Colonic mucosa (tissue), 4 donors: ENCODE results near the gene MIEF1. TPM values are rescaled to one million over a fixed set of nuclear protein-coding genes. Genes with fewer than 3 reads are reported as not detected.
"Not testable (repeated sequence)": the region's sequence is repeated elsewhere in the genome, so short reads cannot be mapped to it uniquely, and the experiment has no call there.

Source experiments
- DNase-seq: peaks from one replicate; pipeline ENCODE4 v3.0.0-alpha.2; 2020
- H3K27ac ChIP-seq: fragments of 200-600 bp; one replicate; pipeline ENCODE4 v1.8.0; 2021
- H3K27me3 ChIP-seq: fragments of 200-600 bp; one replicate; pipeline ENCODE4 v1.8.0; 2021
- H3K36me3 ChIP-seq: fragments of 200-600 bp; one replicate; pipeline ENCODE4 v1.8.0; 2021
- H3K4me1 ChIP-seq: fragments of 200-600 bp; one replicate; pipeline ENCODE4 v1.8.0; 2021; ENCODE audit warnings: mild to moderate bottlenecking
- H3K4me3 ChIP-seq: fragments of 200-600 bp; one replicate; pipeline ENCODE4 v1.8.0; 2021
- H3K9ac ChIP-seq, 2 donors: one replicate each; pipeline ENCODE4 v1.7.0; 2013; ENCODE audit warnings: control low read depth in 2 of 2, low read depth in 2 of 2, low read length in 2 of 2
- H3K9me3 ChIP-seq: fragments of 200-600 bp; one replicate; pipeline ENCODE4 v1.8.0; 2021
- intact Hi-C: fragments of 100-400 bp; cut with DNase I; formaldehyde crosslinking; loops from one replicate; pipeline ENCODE4 v1.14.1; 2022
- total RNA-seq, 2 donors: library from RNA; stranded (reverse); fragmentation: NEBNext Ultra II Directional in 1 of 2; extraction: Animal tissue kit (Norgen Biotek cat#: 25700) in 1 of 2; gene quantifications; one replicate each; pipeline ENCODE4 v1.2.1, GENCODE V29; 2021
- TF ChIP-seq, protein P1 (sequence below): fragments of 200-600 bp; IDR thresholded peaks from one replicate; pipeline ENCODE4 v1.8.0; 2022; ENCODE audit warnings: antibody characterized with exemption, mild to moderate bottlenecking
- donor health status: healthy.
- donor health status: DM: no; HTN: no; CAD: no.
- donor health status: DM: no; HTN: no; CAD: no.

The MIEF1 gene
- total RNA-seq, 2 donors from 2014 or later = 28.6 to 36.6 TPM

DNA sequence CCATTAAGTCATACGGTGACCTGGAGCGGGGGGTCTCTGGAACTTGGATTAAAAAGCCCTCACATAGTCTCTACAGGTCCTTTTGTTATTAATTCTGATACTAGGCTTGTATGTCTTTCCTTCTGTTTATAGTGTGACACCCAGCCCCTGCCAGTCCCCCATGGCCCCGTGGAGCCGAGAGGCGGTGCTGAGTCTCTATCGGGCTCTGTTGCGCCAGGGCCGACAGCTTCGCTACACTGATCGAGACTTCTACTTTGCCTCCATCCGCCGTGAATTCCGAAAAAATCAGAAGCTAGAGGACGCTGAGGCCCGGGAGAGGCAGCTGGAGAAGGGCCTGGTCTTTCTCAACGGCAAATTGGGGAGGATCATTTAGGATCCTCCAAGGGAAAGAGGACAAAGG is 2.0 kb downstream of the MIEF1 start:
- H3K36me3 ChIP-seq = peaks cover 13% of the 10 kb centered on the region
- H3K27me3 ChIP-seq = no peaks in the 10 kb centered on the region
- TF ChIP-seq, protein P1, sequence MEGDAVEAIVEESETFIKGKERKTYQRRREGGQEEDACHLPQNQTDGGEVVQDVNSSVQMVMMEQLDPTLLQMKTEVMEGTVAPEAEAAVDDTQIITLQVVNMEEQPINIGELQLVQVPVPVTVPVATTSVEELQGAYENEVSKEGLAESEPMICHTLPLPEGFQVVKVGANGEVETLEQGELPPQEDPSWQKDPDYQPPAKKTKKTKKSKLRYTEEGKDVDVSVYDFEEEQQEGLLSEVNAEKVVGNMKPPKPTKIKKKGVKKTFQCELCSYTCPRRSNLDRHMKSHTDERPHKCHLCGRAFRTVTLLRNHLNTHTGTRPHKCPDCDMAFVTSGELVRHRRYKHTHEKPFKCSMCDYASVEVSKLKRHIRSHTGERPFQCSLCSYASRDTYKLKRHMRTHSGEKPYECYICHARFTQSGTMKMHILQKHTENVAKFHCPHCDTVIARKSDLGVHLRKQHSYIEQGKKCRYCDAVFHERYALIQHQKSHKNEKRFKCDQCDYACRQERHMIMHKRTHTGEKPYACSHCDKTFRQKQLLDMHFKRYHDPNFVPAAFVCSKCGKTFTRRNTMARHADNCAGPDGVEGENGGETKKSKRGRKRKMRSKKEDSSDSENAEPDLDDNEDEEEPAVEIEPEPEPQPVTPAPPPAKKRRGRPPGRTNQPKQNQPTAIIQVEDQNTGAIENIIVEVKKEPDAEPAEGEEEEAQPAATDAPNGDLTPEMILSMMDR = no peak
- H3K9ac ChIP-seq = peak overlapping the region in 1 of 2 donors; percentile 90
- no peak for DNase-seq
- H3K9me3 ChIP-seq = no peaks in the 10 kb centered on the region
- H3K4me3 ChIP-seq = no peak overlapping the region
- peaks cover 6% of the 10 kb centered on the region for H3K4me1 ChIP-seq
- H3K27ac ChIP-seq = no peak overlapping the region
- intact Hi-C loops = no loop called here

DNA sequence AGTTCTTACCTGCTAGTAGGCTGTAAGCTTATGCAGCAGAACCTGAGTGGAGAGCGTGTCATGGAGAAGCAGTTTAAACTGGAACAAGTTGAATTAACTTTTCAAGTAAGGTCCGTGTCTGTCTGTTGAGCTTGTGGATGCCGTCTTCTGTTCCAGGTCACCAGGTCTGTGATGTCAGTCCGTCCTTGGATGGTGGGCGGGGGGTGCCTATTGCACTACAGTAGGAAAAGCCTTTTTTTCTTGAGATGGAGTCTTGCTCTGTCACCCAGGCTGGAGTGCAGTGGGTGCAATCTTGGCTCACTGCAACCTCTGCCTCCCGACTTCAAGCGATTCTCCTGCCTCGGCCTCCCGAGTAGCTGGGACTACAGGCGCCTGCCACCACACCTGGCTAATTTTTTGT is 4.9 kb downstream of the MIEF1 start:
- H3K27me3 ChIP-seq, H3K27ac ChIP-seq, H3K4me1 ChIP-seq, H3K9ac ChIP-seq, H3K4me3 ChIP-seq, intact Hi-C loops, H3K9me3 ChIP-seq, DNase-seq: not testable (repeated sequence)
- peaks cover 18% of the 10 kb centered on the region for H3K36me3 ChIP-seq

DNA sequence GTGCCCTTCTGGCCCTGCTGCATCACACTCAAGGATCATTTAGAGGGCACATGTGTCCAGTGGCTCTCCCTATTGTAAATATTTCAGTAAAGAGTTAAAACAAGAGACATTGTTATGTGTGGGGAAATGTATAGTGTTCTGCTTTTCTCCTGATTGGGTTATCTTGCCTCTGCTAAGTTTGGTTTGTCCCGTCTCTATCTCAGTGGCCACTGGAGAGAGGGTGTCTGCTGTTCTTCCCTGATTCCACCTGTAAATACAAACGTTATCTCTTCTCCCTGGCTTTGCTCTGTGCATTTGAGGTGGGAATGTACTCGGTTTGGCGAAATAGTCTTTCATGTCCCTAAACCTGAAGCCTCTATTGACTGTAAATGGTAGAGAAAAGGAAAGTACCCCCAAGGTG is 6.3 kb downstream of the MIEF1 start:
- no peak for DNase-seq
- Histone ChIP-seq H3K27ac (no peak overlapping the region), H3K36me3 (peaks cover 24% of the 10 kb centered on the region), H3K4me1 (peaks cover under 1% of the 10 kb centered on the region), H3K9me3 (no peaks in the 10 kb centered on the region), H3K9ac (no peak overlapping the region), H3K27me3 (no peaks in the 10 kb centered on the region), H3K4me3 (no peak overlapping the region)
- TF ChIP-seq, protein P1 = no peak
- intact Hi-C loops = no loop called here

DNA sequence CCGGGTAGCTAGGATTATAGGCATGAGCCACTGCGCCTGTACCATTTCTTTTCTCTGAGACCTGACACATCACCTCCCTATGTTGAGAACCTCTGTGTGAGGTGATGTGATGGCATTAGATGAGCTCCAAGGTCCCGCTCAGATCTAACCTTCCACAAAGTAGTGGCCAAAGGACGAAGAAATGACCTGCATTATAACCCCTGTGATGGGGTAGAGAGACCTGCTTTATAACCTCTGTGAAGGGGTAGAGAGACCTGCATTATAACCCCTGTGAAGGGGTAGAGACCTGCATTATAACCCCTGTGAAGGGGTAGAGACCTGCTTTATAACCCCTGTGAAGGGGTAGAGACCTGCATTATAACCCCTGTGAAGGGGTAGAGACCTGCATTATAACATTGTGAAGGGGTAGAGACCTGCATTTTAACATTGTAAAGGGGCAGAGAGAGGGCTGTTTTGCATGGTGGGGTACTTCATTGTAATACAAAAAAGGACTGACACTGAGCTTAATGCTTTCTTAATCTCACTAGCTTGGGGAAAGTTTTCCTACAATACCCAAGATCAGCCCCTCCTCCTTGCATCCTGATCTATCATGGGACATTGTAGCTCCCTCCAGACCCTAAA is 8.5 kb downstream of the MIEF1 start:
- Histone ChIP-seq H3K9me3 (no peaks in the 10 kb centered on the region), H3K9ac (no peak overlapping the region), H3K36me3 (peaks cover 24% of the 10 kb centered on the region), H3K27ac (no peak overlapping the region), H3K4me1 (no peaks in the 10 kb centered on the region), H3K27me3 (no peaks in the 10 kb centered on the region), H3K4me3 (no peak overlapping the region)
- intact Hi-C loops = no loop called here
- DNase-seq = no peak
- TF ChIP-seq, protein P1 = no peak

DNA sequence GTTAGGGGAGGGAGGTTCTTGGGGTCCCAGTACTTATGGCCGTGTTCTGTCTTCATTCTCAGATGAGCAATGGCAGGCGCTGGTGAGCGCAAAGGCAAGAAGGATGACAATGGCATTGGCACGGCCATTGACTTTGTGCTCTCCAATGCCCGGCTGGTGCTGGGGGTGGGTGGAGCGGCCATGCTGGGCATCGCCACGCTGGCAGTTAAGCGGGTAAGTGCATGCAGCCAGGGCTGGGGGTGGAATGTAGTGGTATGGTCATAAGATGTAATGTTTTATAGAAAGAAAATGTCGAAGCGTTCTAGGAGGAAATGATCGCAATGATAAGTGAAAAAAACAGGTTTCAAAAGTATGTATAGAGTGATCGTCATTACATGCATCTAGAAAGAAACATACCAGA is 9.1 kb downstream of the MIEF1 start:
- Histone ChIP-seq H3K36me3 (peaks cover 19% of the 10 kb centered on the region), H3K9ac (no peak overlapping the region), H3K4me3 (no peak overlapping the region), H3K27ac (no peak overlapping the region), H3K9me3 (no peaks in the 10 kb centered on the region), H3K27me3 (no peaks in the 10 kb centered on the region), H3K4me1 (no peaks in the 10 kb centered on the region)
- intact Hi-C loops = no loop called here
- DNase-seq = no peak
- TF ChIP-seq, protein P1 = no peak

DNA sequence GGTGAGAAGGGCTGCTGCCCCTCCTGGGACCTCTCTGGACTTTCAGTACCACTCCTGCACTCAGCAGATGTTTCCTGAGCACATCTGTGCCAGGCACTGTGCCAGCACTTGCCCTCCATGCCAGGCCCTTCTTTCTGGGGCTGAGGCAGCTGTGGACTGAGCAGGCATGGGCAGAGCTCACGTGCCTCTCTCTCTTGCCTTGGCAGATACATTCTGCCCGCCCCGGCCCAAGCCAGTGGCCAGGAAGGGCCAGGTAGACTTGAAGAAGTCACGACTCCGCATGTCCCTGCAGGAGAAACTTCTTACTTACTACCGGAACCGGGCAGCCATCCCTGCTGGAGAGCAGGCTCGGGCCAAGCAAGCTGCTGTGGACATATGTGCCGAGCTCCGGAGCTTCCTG is 9.9 kb downstream of the MIEF1 start:
- Histone ChIP-seq H3K4me1 (no peaks in the 10 kb centered on the region), H3K36me3 (peaks cover 12% of the 10 kb centered on the region), H3K9ac (no peak overlapping the region), H3K27me3 (no peaks in the 10 kb centered on the region), H3K27ac (no peak overlapping the region), H3K4me3 (no peak overlapping the region), H3K9me3 (no peaks in the 10 kb centered on the region)
- intact Hi-C loops = no loop called here
- TF ChIP-seq, protein P1 = no peak
- no peak for DNase-seq
